Hematopoietic multipotent progenitor cell treated with erythropoietin and hydrocortisone succinate and interleukin-3 and kit ligand, for 8 days (in vitro differentiated cells): ENCODE measurements around the gene KCNH6.

Source experiments
- DNase-seq: peaks from one replicate; pipeline ENCODE4 v3.0.0-alpha.2; 2015

KCNH6 gene

GRCh38 chr17:63489291-63489690 lies 33.9 kb upstream of the KCNH6 start:
- DNase-seq, result no peak

- no peak for DNase-seq
These were observed 32.8 kb upstream of the KCNH6 start for GRCh38 chr17:63490329-63490728.

GRCh38 chr17:63490858-63491400 lies 32.2 kb upstream of the KCNH6 start:
- DNase-seq, result no peak

- DNase-seq, result no peak
These were observed 31.7 kb upstream of the KCNH6 start for GRCh38 chr17:63491413-63491812.

- no peak for DNase-seq
These were observed 31.1 kb upstream of the KCNH6 start for GRCh38 chr17:63491977-63492618.

GRCh38 chr17:63492940-63493339 lies 30.2 kb upstream of the KCNH6 start:
- DNase-seq, result no peak

GRCh38 chr17:63493411-63493810 lies 29.7 kb upstream of the KCNH6 start:
- no peak for DNase-seq

- DNase-seq, result no peak
These were observed 28.7 kb upstream of the KCNH6 start for GRCh38 chr17:63494300-63494928.

- no peak for DNase-seq
These were observed 27.7 kb upstream of the KCNH6 start for GRCh38 chr17:63495491-63495890.

GRCh38 chr17:63496177-63496576 lies 27.0 kb upstream of the KCNH6 start:
- DNase-seq, result no peak

GRCh38 chr17:63496663-63497400 lies 26.3 kb upstream of the KCNH6 start:
- DNase-seq, result no peak

- DNase-seq, result peak; percentile 55
These were observed 25.3 kb upstream of the KCNH6 start for GRCh38 chr17:63497708-63498483.

- no peak for DNase-seq
These were observed 24.4 kb upstream of the KCNH6 start for GRCh38 chr17:63498626-63499195.

- DNase-seq, result no peak
These were observed 22.4 kb upstream of the KCNH6 start for GRCh38 chr17:63500543-63501390.

- DNase-seq, result no peak
These were observed 19.8 kb upstream of the KCNH6 start for GRCh38 chr17:63503341-63503705.

- DNase-seq, result no peak
These were observed 18.9 kb upstream of the KCNH6 start for GRCh38 chr17:63504261-63504660.

- no peak for DNase-seq
These were observed 17.8 kb upstream of the KCNH6 start for GRCh38 chr17:63505341-63505740.

- no peak for DNase-seq
These were observed 16.5 kb upstream of the KCNH6 start for GRCh38 chr17:63506627-63507026.

GRCh38 chr17:63511331-63511730 lies 11.8 kb upstream of the KCNH6 start:
- no peak for DNase-seq

- no peak for DNase-seq
These were observed 10.8 kb upstream of the KCNH6 start for GRCh38 chr17:63512388-63512787.

- no peak for DNase-seq
These were observed 10.1 kb upstream of the KCNH6 start for GRCh38 chr17:63512896-63513644.
